HEK293T (cell line): ENCODE data around the gene TP53BP1.

ENCODE experiments used
- CTBP1 ChIP-seq: fragments of 450-650 bp; IDR thresholded peaks from 2 replicates; pipeline ENCODE4 v1.6.1; 2016; ENCODE audit warnings: borderline replicate concordance
- FOXK2 ChIP-seq: fragments of 450-650 bp; IDR thresholded peaks from 2 replicates; pipeline ENCODE4 v1.6.1; 2016; ENCODE audit warnings: mild to moderate bottlenecking

DNA sequence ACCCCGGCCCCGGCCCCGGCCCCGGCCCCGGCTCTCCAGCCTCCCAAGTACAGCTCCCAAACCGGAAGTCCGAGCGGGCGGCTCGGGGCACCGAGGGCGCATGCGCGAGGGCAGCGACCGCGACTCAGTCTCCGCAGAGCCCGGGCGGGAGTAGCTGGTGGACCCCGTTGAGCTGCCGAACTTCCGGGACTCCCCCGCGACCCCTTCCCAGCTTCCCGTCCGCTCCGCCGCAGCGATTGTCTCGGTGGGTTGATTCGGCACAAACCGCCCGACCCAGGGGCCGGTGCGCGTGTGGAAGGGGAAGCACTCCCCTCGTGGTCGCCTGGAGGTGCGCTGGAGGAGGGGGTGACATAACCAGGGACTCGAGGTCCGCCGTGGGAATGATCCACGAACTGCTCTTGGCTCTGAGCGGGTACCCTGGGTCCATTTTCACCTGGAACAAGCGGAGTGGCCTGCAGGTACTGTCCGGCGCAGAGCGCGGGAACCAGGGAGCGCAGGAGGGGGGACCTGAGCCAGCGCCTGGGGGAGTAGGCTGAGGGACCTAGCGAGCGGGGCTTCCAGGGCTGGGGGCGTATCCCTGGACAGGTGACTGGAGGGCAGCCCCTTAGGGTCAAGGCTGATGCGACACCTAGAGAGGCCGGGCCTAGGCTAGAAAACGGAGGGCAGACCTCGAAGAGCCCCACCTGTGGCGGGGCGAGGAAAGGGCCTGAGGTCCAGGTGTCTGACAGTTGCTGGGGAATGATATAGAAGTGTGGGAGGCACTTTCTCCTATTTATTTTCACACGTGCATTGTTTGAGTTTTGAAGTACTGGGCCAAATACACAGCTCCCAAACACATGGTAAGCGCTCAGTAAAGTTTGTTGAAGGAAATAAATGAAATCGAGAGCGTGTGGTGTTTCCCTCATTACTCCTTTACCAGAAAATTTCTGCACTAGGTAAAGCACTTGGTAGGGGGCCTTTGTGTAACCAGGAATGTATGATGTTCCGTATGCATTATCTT is 121.7 kb downstream of the TP53BP1 start, which contains the start of the genes TUBGCP4 and ZSCAN29:
- TF ChIP-seq FOXK2 (no peak), CTBP1 (no peak)
